ENCODE data around the gene TRMT2A.

TRMT2A gene

GRCh38 chr22:20062043-20062765, 54.8 kb downstream of the TRMT2A start:
- no peak for DNase-seq (ENCODE audit: low read depth in 2 of 2)
